ENCODE data around the gene DUSP22. TPM values are rescaled to one million over a fixed set of nuclear protein-coding genes. Genes with fewer than 3 reads are reported as not detected.

Gene DUSP22
- total RNA-seq, 2 experiments from 2014 or later: 38.1 to 47.8 TPM

DNA sequence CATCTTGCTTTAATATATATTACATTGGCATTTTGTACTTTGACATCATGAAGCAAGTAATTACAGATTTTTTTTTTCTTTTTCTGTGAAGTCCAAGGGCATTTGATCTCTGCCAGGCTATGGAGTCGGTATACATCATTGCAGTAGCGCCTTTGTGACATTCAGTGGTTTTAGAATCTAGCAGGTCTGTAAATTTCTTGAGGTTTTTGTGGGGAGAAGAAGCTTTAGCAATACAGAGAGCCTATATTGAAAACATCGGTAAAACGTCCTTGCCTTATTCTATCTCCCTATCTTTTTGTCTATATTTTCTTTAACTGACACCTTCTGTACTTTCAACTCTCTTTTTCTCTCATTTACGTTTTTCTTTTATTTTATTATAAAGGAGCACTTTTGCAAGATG, 47.2 kb downstream of the DUSP22 start:
- Mint-ChIP-seq H3K4me1 (peaks cover 84% of the 10 kb centered on the region), H3K27ac (peak overlapping the region; percentile 79), H3K27me3 (no peaks in the 10 kb centered on the region), H3K36me3 (peaks cover 22% of the 10 kb centered on the region), H3K9me3 (ENCODE audit: low read depth) (no peaks in the 10 kb centered on the region), H3K4me3 (peak overlapping the region; percentile 26)
- CTCF ChIA-PET: interaction anchor here (0.8 to 3.9 kb wide), 10 partner anchors 11 to 185 kb away, joined by 3 to 18 read pairs (median 4); partner anchors contain the start of gene IRF4
- DNase-seq: no peak
- peak; percentile 52 for ATAC-seq

DNA sequence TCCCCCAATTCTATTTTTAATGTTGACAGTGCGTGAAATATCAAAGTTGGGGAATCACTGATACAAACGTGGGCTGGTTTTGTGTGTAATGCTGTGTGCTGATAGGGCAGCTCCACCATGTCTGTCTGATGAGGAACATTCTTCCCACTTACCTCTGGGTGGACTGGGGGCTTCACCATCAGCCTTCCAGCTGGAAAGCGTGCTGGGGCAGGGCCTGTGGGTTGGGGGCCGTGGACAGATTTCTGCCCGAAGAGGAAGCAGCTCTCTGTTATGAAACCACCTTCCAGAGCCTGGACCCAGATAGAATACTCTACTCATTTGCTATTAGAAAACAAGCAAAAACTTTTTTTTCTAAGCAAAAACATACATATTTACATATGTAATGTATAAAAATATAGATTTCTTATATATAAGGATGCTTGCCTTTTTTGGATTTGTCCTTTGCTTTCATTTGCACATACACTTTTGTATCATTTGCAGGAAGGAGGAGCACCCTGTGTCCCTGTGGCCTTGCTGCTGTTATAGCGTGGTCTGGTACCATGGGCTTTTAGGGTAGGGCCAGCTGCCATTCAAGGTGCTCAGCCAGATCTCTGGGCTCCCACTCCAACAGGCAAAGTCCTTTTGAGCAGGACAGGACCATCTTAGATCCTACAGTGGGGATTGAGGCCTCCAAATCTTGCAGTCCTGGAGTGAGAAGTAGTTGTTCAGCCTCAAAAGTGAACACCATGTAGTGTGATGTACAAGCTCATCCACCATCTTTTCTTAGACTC, 48.1 kb downstream of the DUSP22 start:
- Mint-ChIP-seq H3K4me1 (peaks cover 89% of the 10 kb centered on the region), H3K9me3 (ENCODE audit: low read depth) (no peaks in the 10 kb centered on the region), H3K27me3 (no peaks in the 10 kb centered on the region), H3K27ac (peak overlapping the region; percentile 79), H3K4me3 (peak overlapping the region; percentile 26), H3K36me3 (peaks cover 22% of the 10 kb centered on the region)
- ATAC-seq (no peak), DNase-seq (no peak)
- CTCF ChIA-PET: interaction anchor here (0.8 to 3.9 kb wide), 9 partner anchors 12 to 186 kb away, joined by 3 to 18 read pairs (median 3); partner anchors contain the start of gene IRF4

DNA sequence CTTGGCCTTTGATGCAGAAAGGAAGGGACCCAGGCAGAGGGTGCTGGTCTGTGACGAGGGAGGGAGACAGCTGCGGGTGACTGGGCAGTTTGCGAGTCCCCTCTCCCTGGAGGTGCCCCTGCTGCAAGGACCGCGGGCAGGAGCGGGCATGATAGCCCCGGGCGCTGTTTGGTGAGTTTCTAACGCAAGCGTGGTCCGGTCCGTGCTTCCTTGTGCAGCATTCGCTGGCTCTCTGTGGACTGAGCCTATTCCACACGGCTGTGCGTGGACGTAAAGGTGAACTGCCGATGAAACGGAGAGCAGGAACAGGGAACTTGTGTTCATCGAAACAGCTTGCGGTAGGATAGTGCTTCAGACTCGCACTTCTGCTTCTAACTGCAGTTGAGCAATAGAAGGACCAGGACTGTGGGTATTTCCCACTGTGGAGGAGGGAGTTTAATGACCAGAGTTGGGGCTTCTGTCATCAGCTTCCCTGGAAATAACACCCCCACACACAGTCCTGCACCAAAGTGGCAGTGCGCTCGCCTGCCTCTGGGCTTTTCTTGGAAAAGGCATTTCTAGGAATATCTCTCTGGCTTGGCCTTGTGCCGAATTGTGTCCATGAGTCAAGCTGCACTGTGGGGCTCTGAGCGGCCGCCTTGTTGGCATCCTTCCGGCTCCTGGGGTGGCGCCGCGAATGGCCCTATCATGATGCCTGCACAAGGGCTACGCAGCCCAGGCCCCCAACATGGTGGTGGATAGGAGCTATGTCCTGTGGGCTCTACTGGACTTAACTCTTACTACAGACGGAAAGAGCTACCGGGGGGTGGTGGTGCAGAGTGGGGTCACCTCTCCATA, 48.9 kb downstream of the DUSP22 start:
- Mint-ChIP-seq H3K4me1 (peaks cover 84% of the 10 kb centered on the region), H3K4me3 (peak overlapping the region; percentile 59), H3K27me3 (no peaks in the 10 kb centered on the region), H3K27ac (peak overlapping the region; percentile 80), H3K36me3 (peaks cover 25% of the 10 kb centered on the region), H3K9me3 (ENCODE audit: low read depth) (no peaks in the 10 kb centered on the region)
- CTCF ChIA-PET: interaction anchor here (0.8 to 1.6 kb wide), 6 partner anchors 10 to 153 kb away, joined by 3 to 6 read pairs (median 4); no protein-coding TSS in a partner anchor
- ATAC-seq (no peak), DNase-seq (no peak)

DNA sequence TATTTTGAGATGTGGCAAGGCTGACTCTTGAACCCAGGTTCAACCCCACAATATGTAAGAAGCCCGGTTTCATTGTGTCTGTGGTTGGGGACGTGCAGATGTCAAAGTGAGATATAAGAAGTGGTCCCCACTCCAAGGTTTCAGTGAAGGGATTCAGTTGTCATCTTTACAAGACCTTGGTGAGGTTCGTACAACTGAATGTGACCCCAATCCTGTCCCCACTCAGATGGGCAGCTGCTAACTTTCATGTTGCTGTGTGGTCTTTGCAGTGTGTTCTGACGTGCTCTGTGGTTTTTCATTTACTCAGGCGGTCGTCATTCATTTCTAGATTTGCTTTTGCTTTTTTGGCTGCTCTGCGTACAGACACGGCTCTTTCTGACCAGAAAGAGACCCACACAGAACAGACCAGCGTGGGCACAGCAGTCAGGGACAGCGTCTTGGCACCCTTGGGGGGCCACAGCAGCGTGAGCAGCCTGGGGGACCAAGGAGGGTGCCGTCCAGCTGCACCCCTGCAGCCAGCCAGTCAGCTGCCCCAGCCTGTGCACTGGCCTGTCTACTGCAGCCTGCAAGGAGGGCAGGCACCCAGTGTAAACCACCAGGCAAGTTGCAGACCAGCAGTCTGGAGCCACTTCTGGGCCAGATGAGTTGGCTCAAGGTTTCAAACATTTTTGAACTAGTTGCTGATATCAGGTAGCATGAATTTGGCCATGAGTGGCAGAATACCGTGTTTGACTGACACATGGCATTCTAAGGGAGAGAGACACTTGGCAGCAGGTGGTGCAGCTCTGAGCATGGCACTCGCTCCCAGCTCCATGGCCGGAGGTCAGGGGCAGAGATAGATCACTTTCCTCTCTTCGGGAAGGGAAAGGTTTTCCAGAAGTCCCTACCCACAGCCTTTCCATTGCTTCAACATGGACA, 49.9 kb downstream of the DUSP22 start:
- Mint-ChIP-seq H3K4me3 (peak overlapping the region; percentile 59), H3K27ac (peak overlapping the region; percentile 80), H3K9me3 (ENCODE audit: low read depth) (no peaks in the 10 kb centered on the region), H3K4me1 (peaks cover 74% of the 10 kb centered on the region), H3K27me3 (no peaks in the 10 kb centered on the region), H3K36me3 (peaks cover 27% of the 10 kb centered on the region)
- DNase-seq (peak; percentile 84), ATAC-seq (peak; percentile 60)
- CTCF ChIA-PET: interaction anchor here (0.8 to 1.6 kb wide), 5 partner anchors 9 to 154 kb away, joined by 3 to 6 read pairs (median 4); no protein-coding TSS in a partner anchor

DNA sequence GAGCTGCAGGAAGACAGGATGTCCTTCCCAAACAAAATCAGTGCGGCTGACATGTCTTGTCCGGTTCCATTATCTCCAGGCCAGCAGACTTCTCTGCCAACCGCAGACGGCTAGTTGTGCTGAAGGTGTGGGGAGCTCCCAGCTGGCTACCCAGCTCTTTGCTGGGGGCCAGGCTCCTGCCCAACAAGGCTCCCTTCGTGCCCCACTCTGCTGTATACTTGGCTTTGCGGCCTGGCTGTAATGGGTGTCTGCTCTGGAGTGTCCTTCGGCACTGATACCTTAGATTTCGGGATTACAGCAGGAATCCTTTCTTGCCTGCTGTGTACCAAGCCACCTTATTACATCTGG, 50.5 kb downstream of the DUSP22 start:
- CTCF ChIA-PET: interaction anchor here (0.9 to 1.6 kb wide), 2 partner anchors 47 to 154 kb away, joined by 3 to 6 read pairs; no protein-coding TSS in a partner anchor
- H3K36me3 Mint-ChIP-seq: peaks cover 24% of the 10 kb centered on the region
- DNase-seq (no peak), ATAC-seq (no peak)
- H3K4me1 Mint-ChIP-seq: peaks cover 68% of the 10 kb centered on the region
- H3K27ac Mint-ChIP-seq: peak overlapping the region; percentile 80
- no peaks in the 10 kb centered on the region for H3K9me3 Mint-ChIP-seq (ENCODE audit: low read depth)
- no peak overlapping the region for H3K4me3 Mint-ChIP-seq
- no peaks in the 10 kb centered on the region for H3K27me3 Mint-ChIP-seq

DNA sequence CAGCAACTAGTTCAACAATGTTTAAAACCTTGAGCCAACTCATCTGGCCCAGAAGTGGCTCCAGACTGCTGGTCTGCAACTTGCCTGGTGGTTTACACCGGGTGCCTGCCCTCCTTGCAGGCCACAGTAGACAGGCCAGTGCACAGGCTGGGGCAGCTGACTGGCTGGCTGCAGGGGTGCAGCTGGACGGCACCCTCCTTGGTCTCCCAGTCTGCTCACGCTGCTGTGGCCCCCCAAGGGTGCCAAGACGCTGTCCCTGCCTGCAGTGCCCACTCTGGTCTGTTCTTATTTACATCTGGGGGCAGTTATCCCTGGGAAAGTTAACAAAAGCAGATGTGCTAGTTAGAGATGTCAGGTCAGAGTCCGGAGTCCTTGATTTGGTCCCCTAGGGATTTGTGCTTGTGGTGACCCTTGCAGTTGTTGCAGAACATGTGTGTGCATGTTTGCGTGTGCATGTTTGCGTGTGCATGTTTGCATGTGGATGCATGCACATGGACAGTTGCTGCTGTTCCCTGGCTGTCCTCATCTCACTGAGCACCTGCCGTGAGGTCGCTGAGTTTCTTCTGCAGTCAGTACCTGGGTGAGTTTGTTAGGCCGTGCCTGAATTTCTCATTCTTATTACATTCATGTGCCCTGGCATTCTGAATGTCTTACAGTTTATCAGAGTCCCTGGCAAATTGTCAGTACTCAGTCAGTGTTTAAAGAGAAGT, 51.1 kb downstream of the DUSP22 start:
- ATAC-seq (no peak), DNase-seq (no peak)
- Mint-ChIP-seq H3K27me3 (no peaks in the 10 kb centered on the region), H3K4me3 (no peak overlapping the region), H3K9me3 (ENCODE audit: low read depth) (no peaks in the 10 kb centered on the region), H3K27ac (no peak overlapping the region), H3K36me3 (peaks cover 21% of the 10 kb centered on the region), H3K4me1 (peaks cover 62% of the 10 kb centered on the region)
- CTCF ChIA-PET: no interaction called here

- DNase-seq (no peak), ATAC-seq (no peak)
- CTCF ChIA-PET: interaction anchor here (0.7 to 1.2 kb wide), 3 partner anchors 12 to 41 kb away, joined by 3 read pairs; no protein-coding TSS in a partner anchor
- H3K4me1 Mint-ChIP-seq: peaks cover 54% of the 10 kb centered on the region
- H3K4me3 Mint-ChIP-seq: no peak overlapping the region
- H3K27me3 Mint-ChIP-seq: no peaks in the 10 kb centered on the region
- no peak overlapping the region for H3K27ac Mint-ChIP-seq
- H3K9me3 Mint-ChIP-seq (ENCODE audit: low read depth): no peaks in the 10 kb centered on the region
- H3K36me3 Mint-ChIP-seq: peaks cover 22% of the 10 kb centered on the region
Measured at GRCh38 chr6:343960-344815, 51.9 kb downstream of the DUSP22 start.

DNA sequence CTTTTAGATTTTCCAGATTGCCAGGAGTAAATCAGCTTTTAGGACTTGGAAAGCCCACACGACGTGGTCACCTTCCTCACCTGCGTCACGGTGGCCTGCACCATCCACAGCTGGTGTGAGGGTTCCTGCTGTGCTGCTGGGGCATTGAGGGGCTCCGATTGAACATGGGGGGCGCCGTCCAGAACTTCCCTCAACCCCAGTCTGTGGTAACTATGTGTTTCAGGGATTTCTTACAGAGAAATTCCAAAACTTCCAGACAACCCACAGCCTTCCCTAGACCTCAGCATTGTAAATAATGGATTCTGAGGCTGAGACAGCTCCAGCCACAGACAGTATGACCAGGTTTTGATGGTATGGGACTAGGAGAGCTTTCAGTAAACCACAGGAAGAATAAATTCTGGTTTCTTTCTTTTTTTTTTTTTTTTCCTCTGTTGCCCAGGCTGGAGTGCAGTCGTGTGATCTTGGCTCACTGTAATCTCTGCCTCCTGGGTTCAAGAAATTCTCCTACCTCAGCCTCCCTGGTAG, 52.6 kb downstream of the DUSP22 start:
- CTCF ChIA-PET: interaction anchor here (0.7 to 1.2 kb wide), 3 partner anchors 11 to 41 kb away, joined by 3 read pairs; no protein-coding TSS in a partner anchor
- Mint-ChIP-seq H3K27ac (no peak overlapping the region), H3K4me3 (no peak overlapping the region), H3K36me3 (peaks cover 22% of the 10 kb centered on the region), H3K9me3 (ENCODE audit: low read depth) (no peaks in the 10 kb centered on the region), H3K4me1 (peaks cover 48% of the 10 kb centered on the region), H3K27me3 (no peaks in the 10 kb centered on the region)
- DNase-seq (no peak), ATAC-seq (no peak)

GRCh38 chr6:345747-346385, 53.6 kb downstream of the DUSP22 start:
- Mint-ChIP-seq H3K4me3 (no peak overlapping the region), H3K27me3 (no peaks in the 10 kb centered on the region), H3K4me1 (peaks cover 40% of the 10 kb centered on the region), H3K36me3 (peaks cover 20% of the 10 kb centered on the region), H3K9me3 (ENCODE audit: low read depth) (no peaks in the 10 kb centered on the region), H3K27ac (no peak overlapping the region)
- CTCF ChIA-PET: interaction anchor here (1.2 kb wide), 1 partner anchor 10 kb away, joined by 3 read pairs; no protein-coding TSS in a partner anchor
- DNase-seq (no peak), ATAC-seq (no peak)

- no peak overlapping the region for H3K4me3 Mint-ChIP-seq
- CTCF ChIA-PET: no interaction called here
- DNase-seq (no peak), ATAC-seq (no peak)
- H3K4me1 Mint-ChIP-seq: peaks cover 33% of the 10 kb centered on the region
- no peaks in the 10 kb centered on the region for H3K27me3 Mint-ChIP-seq
- no peaks in the 10 kb centered on the region for H3K9me3 Mint-ChIP-seq (ENCODE audit: low read depth)
- peaks cover 17% of the 10 kb centered on the region for H3K36me3 Mint-ChIP-seq
- no peak overlapping the region for H3K27ac Mint-ChIP-seq
Measured at GRCh38 chr6:346386-347030, 54.2 kb downstream of the DUSP22 start.

DNA sequence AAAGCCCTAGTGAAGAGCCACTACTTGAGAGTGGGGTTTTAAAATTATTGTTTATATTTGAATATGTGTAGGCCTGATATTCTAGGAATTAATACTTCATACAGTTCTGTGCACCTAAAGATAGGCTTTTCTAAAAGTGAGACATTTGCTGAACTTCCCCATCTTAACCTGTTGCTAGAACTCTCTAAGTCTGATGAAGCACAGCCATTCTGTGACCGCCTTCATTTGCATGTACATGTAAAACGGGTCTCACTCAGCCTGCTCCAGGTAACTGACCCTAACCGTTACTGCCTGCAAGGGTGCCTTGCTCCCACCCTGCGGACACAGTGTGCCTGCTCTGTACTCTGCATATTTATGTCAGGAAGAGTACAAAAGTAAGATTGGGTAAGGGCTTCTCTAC, 54.9 kb downstream of the DUSP22 start:
- CTCF ChIA-PET: no interaction called here
- H3K27me3 Mint-ChIP-seq: no peaks in the 10 kb centered on the region
- H3K4me1 Mint-ChIP-seq: peaks cover 26% of the 10 kb centered on the region
- H3K4me3 Mint-ChIP-seq: no peak overlapping the region
- peaks cover 16% of the 10 kb centered on the region for H3K36me3 Mint-ChIP-seq
- H3K9me3 Mint-ChIP-seq (ENCODE audit: low read depth): no peaks in the 10 kb centered on the region
- DNase-seq: no peak
- H3K27ac Mint-ChIP-seq: no peak overlapping the region
- no peak for ATAC-seq
